DOHH2 (cell line): Measurements from ENCODE around the gene FUT8.

Source experiments
- H3F3A ChIP-seq: fragments of 200-600 bp; sonication (generic), shearing (Covaris generic); 2 replicates; pipeline ENCODE4 v1.6.0; 2016; ENCODE audit warnings: antibody characterized with exemption, mild to moderate bottlenecking; ENCODE audit not compliant: control insufficient read depth, insufficient read depth
- H3K27ac ChIP-seq: fragments of 200-600 bp; sonication (generic); 2 replicates; pipeline ENCODE4 v1.5.1; 2014; ENCODE audit warnings: low read depth, mild to moderate bottlenecking, low read length, moderate library complexity
- H3K27me3 ChIP-seq: fragments of 200-600 bp; sonication (generic); 2 replicates; pipeline ENCODE4 v1.6.1; 2014; ENCODE audit warnings: mild to moderate bottlenecking, low read length, mixed read lengths; ENCODE audit not compliant: control insufficient read depth
- H3K36me3 ChIP-seq: fragments of 200-600 bp; sonication (generic); 2 replicates; pipeline ENCODE4 v1.6.1; 2014; ENCODE audit warnings: mild to moderate bottlenecking, low read length, moderate library complexity, mixed read lengths; ENCODE audit not compliant: control insufficient read depth
- H3K4me1 ChIP-seq: fragments of 200-600 bp; sonication (generic); 2 replicates; pipeline ENCODE4 v1.6.1; 2014; ENCODE audit warnings: mild to moderate bottlenecking, low read length, mixed read lengths; ENCODE audit not compliant: control insufficient read depth
- H3K4me2 ChIP-seq: fragments of 200-600 bp; sonication (generic); 2 replicates; pipeline ENCODE4 v1.6.0; 2014; ENCODE audit warnings: mild to moderate bottlenecking, low read length, moderate library complexity
- H3K4me3 ChIP-seq: fragments of 200-600 bp; sonication (generic); 2 replicates; pipeline ENCODE4 v1.5.1; 2014; ENCODE audit warnings: mild to moderate bottlenecking, low read length, mixed read lengths
- H3K79me2 ChIP-seq: fragments of 200-600 bp; sonication (generic); 2 replicates; pipeline ENCODE4 v1.6.1; 2014; ENCODE audit warnings: mild to moderate bottlenecking, low read length, mixed read lengths; ENCODE audit not compliant: control insufficient read depth
- H3K9me2 ChIP-seq: fragments of 200-600 bp; sonication (generic); replicated peaks from 2 replicates; pipeline ENCODE4 v1.6.1; 2014; ENCODE audit warnings: mild to moderate bottlenecking, low read length, mixed read lengths; ENCODE audit not compliant: control insufficient read depth
- H3K9me3 ChIP-seq: fragments of 200-600 bp; sonication (generic); 2 replicates; pipeline ENCODE4 v1.6.1; 2014; ENCODE audit warnings: antibody characterized with exemption, low read length, mixed read lengths; ENCODE audit not compliant: control insufficient read depth, insufficient read depth
- H4K20me1 ChIP-seq: fragments of 200-600 bp; sonication (generic); 2 replicates; pipeline ENCODE4 v1.6.0; 2014; ENCODE audit warnings: low read depth, mild to moderate bottlenecking, antibody characterized with exemption, low read length, moderate library complexity; ENCODE audit not compliant: control insufficient read depth, insufficient read depth
- CTCF ChIP-seq: fragments of 200-600 bp; sonication (generic); IDR thresholded peaks from one replicate; pipeline ENCODE4 v1.5.1; 2014; ENCODE audit warnings: antibody characterized with exemption, mild to moderate bottlenecking, low read depth, low read length; ENCODE audit not compliant: poor library complexity, severe bottlenecking
- EZH2phosphoT487 ChIP-seq: fragments of 200-600 bp; sonication (generic); IDR thresholded peaks from 2 replicates; pipeline ENCODE4 v1.6.1; 2017; ENCODE audit warnings: borderline replicate concordance, mild to moderate bottlenecking, antibody characterized with exemption, low read length, moderate library complexity, mixed read lengths

Gene FUT8

GRCh38 chr14:65434216-65434850 lies 21.8 kb downstream of the FUT8 start:
- no peak for TF ChIP-seq EZH2phosphoT487
- no peak for TF ChIP-seq CTCF
- Histone ChIP-seq H3K9me2 (no peaks in the 10 kb centered on the region), H3F3A (no peaks in the 10 kb centered on the region), H3K36me3 (peaks cover 36% of the 10 kb centered on the region), H3K9me3 (no peaks in the 10 kb centered on the region), H3K27ac (no peak overlapping the region), H4K20me1 (no peaks in the 10 kb centered on the region), H3K4me2 (no peak overlapping the region), H3K4me3 (no peak overlapping the region), H3K27me3 (no peaks in the 10 kb centered on the region), H3K4me1 (peaks cover 46% of the 10 kb centered on the region), H3K79me2 (peaks cover 96% of the 10 kb centered on the region)

GRCh38 chr14:65438266-65438933 lies 25.9 kb downstream of the FUT8 start:
- Histone ChIP-seq H4K20me1 (no peaks in the 10 kb centered on the region), H3K9me3 (no peaks in the 10 kb centered on the region), H3K27me3 (no peaks in the 10 kb centered on the region), H3K4me2 (no peak overlapping the region), H3K79me2 (peaks cover 94% of the 10 kb centered on the region), H3K4me3 (no peak overlapping the region), H3K36me3 (peaks cover 31% of the 10 kb centered on the region), H3F3A (no peaks in the 10 kb centered on the region; the same call in 1 of the 2 replicates), H3K4me1 (peaks cover 36% of the 10 kb centered on the region), H3K27ac (no peak overlapping the region), H3K9me2 (no peaks in the 10 kb centered on the region)
- TF ChIP-seq EZH2phosphoT487 (no peak), CTCF (no peak)

- no peaks in the 10 kb centered on the region; the same call in 1 of the 2 replicates for H3F3A ChIP-seq
- H3K27me3 ChIP-seq: no peaks in the 10 kb centered on the region
- peaks cover 24% of the 10 kb centered on the region for H3K36me3 ChIP-seq
- H3K9me2 ChIP-seq: no peaks in the 10 kb centered on the region
- H3K4me2 ChIP-seq: no peak overlapping the region
- peaks cover 92% of the 10 kb centered on the region for H3K79me2 ChIP-seq
- H4K20me1 ChIP-seq: no peaks in the 10 kb centered on the region
- peaks cover 29% of the 10 kb centered on the region for H3K4me1 ChIP-seq
- no peak for TF ChIP-seq CTCF
- no peak for TF ChIP-seq EZH2phosphoT487
- H3K4me3 ChIP-seq: no peak overlapping the region
- H3K9me3 ChIP-seq: no peaks in the 10 kb centered on the region
- H3K27ac ChIP-seq: no peak overlapping the region
Observed at GRCh38 chr14:65439117-65439516, 26.6 kb downstream of the FUT8 start.
